ENCODE data around the gene APOB. TPM values are rescaled to one million over a fixed set of nuclear protein-coding genes. Genes with fewer than 3 reads are reported as not detected.

The APOB gene
- total and polyA plus RNA-seq, 2 of the 13 experiments (the other 11 are each of a cell fraction or from before 2014, with no cell fraction given): 1,569 to 2,515 TPM

DNA sequence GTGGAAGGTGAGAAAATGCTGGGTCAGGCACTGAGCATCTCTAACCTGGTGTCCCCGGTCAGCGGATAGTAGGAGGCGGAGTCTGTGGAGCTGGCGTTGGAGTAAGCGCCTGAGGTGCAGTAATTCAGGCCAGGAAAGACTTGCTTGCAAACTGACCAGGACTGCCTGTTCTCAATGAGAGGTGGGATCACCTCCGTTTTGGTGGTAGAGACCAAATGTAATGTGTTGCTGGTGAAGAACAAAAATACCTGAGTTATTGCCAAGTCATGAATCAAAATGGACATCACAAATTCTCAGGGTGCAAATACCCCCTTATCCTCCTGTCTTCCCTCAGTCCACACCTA lies 24.2 kb downstream of the APOB start (continued):
- TF ChIP-seq ZNF460 (CRISPR knock-in tag; IDR thresholded peaks at IDR 0.05; ENCODE audit: borderline replicate concordance) (no peak), NCOA5 (CRISPR knock-in tag; IDR thresholded peaks at IDR 0.05) (0 out of 2 replicates have a peak, but pooled peaks have one; percentile 11), ZNF772 (CRISPR knock-in tag; IDR thresholded peaks at IDR 0.05) (0 out of 2 replicates have a peak, but pooled peaks have one; percentile 44), SOX13 (IDR thresholded peaks at IDR 0.05) (0 out of 2 replicates have a peak, but pooled peaks have one; percentile 7), SOX13 (CRISPR knock-in tag; conservative IDR thresholded peaks at IDR 0.05 in 1 of 2, IDR thresholded peaks at IDR 0.05 in 1 of 2) (no peak), POLR2A (IDR thresholded peaks at IDR 0.05; ENCODE audit: insufficient read depth in 1 of 2, low read depth in 2 of 2, low read length in 2 of 2) (peak in 1 of 2 experiments; percentile 81; a peak in 2 of 4 replicates), HNRNPL (IDR thresholded peaks at IDR 0.05; ENCODE audit: low read depth, low read length) (0 out of 2 replicates have a peak, but pooled peaks have one; percentile 16), BORCS8-MEF2B (CRISPR knock-in tag; IDR thresholded peaks at IDR 0.05) (no peak), TGIF2 (CRISPR knock-in tag; IDR thresholded peaks at IDR 0.05) (peak; percentile 34; the same call in 1 of the 2 replicates), ZNF430 (CRISPR knock-in tag; IDR thresholded peaks at IDR 0.05) (0 out of 2 replicates have a peak, but pooled peaks have one; percentile 2), ZHX1 (CRISPR knock-in tag; IDR thresholded peaks at IDR 0.05; ENCODE audit: low read depth) (0 out of 2 replicates have a peak, but pooled peaks have one; percentile 9), ZNF558 (CRISPR knock-in tag; IDR thresholded peaks at IDR 0.05; ENCODE audit: borderline replicate concordance) (peak; percentile 28; the same call in 1 of the 2 replicates), NFATC3 (CRISPR knock-in tag; IDR thresholded peaks at IDR 0.05) (no peak), MYNN (CRISPR knock-in tag; IDR thresholded peaks at IDR 0.05; ENCODE audit: low read depth) (no peak), ZBTB3 (CRISPR knock-in tag; IDR thresholded peaks at IDR 0.05; ENCODE audit: borderline replicate concordance, low read depth) (0 out of 2 replicates have a peak, but pooled peaks have one; percentile 71), U2AF1 (optimal IDR thresholded peaks at IDR 0.05; ENCODE audit: low read depth, low read length) (peak; percentile 62), RAD21 (CRISPR knock-in tag; IDR thresholded peaks at IDR 0.05) (peak; percentile 16; the same call in 1 of the 2 replicates), ZNF382 (CRISPR knock-in tag; IDR thresholded peaks at IDR 0.05; ENCODE audit: borderline replicate concordance) (no peak), PRMT3 (CRISPR knock-in tag; IDR thresholded peaks at IDR 0.05; ENCODE audit: borderline replicate concordance, low read depth) (0 out of 2 replicates have a peak, but pooled peaks have one; percentile 25), SRSF1 (optimal IDR thresholded peaks at IDR 0.05; ENCODE audit: low read depth, low read length) (no peak), POLR2G (IDR thresholded peaks at IDR 0.05; ENCODE audit: low read depth, low read length) (peak; percentile 24; the same call in 1 of the 2 replicates)
- TF ChIP-seq, protein P1, sequence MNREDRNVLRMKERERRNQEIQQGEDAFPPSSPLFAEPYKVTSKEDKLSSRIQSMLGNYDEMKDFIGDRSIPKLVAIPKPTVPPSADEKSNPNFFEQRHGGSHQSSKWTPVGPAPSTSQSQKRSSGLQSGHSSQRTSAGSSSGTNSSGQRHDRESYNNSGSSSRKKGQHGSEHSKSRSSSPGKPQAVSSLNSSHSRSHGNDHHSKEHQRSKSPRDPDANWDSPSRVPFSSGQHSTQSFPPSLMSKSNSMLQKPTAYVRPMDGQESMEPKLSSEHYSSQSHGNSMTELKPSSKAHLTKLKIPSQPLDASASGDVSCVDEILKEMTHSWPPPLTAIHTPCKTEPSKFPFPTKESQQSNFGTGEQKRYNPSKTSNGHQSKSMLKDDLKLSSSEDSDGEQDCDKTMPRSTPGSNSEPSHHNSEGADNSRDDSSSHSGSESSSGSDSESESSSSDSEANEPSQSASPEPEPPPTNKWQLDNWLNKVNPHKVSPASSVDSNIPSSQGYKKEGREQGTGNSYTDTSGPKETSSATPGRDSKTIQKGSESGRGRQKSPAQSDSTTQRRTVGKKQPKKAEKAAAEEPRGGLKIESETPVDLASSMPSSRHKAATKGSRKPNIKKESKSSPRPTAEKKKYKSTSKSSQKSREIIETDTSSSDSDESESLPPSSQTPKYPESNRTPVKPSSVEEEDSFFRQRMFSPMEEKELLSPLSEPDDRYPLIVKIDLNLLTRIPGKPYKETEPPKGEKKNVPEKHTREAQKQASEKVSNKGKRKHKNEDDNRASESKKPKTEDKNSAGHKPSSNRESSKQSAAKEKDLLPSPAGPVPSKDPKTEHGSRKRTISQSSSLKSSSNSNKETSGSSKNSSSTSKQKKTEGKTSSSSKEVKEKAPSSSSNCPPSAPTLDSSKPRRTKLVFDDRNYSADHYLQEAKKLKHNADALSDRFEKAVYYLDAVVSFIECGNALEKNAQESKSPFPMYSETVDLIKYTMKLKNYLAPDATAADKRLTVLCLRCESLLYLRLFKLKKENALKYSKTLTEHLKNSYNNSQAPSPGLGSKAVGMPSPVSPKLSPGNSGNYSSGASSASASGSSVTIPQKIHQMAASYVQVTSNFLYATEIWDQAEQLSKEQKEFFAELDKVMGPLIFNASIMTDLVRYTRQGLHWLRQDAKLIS (CRISPR knock-in tag; IDR thresholded peaks at IDR 0.05): no peak
- TF ChIP-seq, protein P2, sequence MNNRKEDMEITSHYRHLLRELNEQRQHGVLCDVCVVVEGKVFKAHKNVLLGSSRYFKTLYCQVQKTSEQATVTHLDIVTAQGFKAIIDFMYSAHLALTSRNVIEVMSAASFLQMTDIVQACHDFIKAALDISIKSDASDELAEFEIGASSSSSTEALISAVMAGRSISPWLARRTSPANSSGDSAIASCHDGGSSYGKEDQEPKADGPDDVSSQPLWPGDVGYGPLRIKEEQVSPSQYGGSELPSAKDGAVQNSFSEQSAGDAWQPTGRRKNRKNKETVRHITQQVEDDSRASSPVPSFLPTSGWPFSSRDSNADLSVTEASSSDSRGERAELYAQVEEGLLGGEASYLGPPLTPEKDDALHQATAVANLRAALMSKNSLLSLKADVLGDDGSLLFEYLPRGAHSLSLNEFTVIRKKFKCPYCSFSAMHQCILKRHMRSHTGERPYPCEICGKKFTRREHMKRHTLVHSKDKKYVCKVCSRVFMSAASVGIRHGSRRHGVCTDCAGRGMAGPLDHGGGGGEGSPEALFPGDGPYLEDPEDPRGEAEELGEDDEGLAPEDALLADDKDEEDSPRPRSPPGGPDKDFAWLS (CRISPR knock-in tag; IDR thresholded peaks at IDR 0.05; ENCODE audit: borderline replicate concordance): no peak

Data from HepG2 (cell line).